NT2/D1 (cell line): ENCODE results near the gene L3MBTL1.

Experiments used
- SUZ12 ChIP-seq: IDR thresholded peaks from 2 replicates; pipeline ENCODE4 v1.6.1; 2011; ENCODE audit not compliant: insufficient read length, insufficient read depth; ENCODE audit errors: extremely low read depth
- YY1 ChIP-seq: IDR thresholded peaks from 2 replicates; pipeline ENCODE4 v1.6.1; 2011; ENCODE audit not compliant: insufficient read length, insufficient read depth
- ZNF274 ChIP-seq: IDR thresholded peaks from 2 replicates; pipeline ENCODE4 v1.6.1; 2011; ENCODE audit warnings: mild to moderate bottlenecking, low read depth, low read length

- TF ChIP-seq ZNF274, result no peak
- no peak for TF ChIP-seq YY1
- no peak for TF ChIP-seq SUZ12
These were observed 6.0 kb downstream of the L3MBTL1 start for GRCh38 chr20:43513372-43513930.
